Measurements from ENCODE around the gene BGLAP. TPM values are rescaled to one million over a fixed set of nuclear protein-coding genes. Genes with fewer than 3 reads are reported as not detected.

BGLAP gene
- polyA plus RNA-seq, 1 of the 3 experiments (the other 2 are of a cell fraction) = 1.1 TPM

GRCh38 chr1:156289857-156290256, 47.9 kb downstream of the BGLAP start:
- Histone ChIP-seq H3F3A (replicated peaks; ENCODE audit: insufficient read depth) (peaks cover 11% of the 10 kb centered on the region), H3K36me3 (replicated peaks in 1 of 2; ENCODE audit: control insufficient read depth in 1 of 2, insufficient read depth in 2 of 2, low read length in 1 of 2) (peaks cover 14 to 22% of the 10 kb centered on the region in 2 experiments), H3K27me3 (ENCODE audit: insufficient read depth) (no peaks in the 10 kb centered on the region), H3K4me2 (no peak overlapping the region), H3K4me1 (ENCODE audit: control insufficient read depth in 1 of 2, insufficient read depth in 2 of 2, low read depth in 1 of 2, low read length in 1 of 2) (peaks cover 4 to 7% of the 10 kb centered on the region in 2 experiments; a peak in 1 of 4 replicates), H3K27ac (ENCODE audit: low read depth in 2 of 2, low read length in 1 of 2) (no peak overlapping the region), H3K9ac (no peak overlapping the region), H2AFZ (ENCODE audit: low read depth) (no peak overlapping the region), H3K9me3 (no peaks in the 10 kb centered on the region), H4K20me1 (ENCODE audit: insufficient read depth) (no peaks in the 10 kb centered on the region), H3K79me2 (ENCODE audit: insufficient read depth) (peaks cover 6% of the 10 kb centered on the region; the same call in 1 of the 2 replicates), H3K9me2 (no peaks in the 10 kb centered on the region), H3K4me3 (ENCODE audit: low read depth in 2 of 2, low read length in 1 of 2) (no peak overlapping the region)
- DNase-seq = no peak
- CTCF ChIA-PET = interaction anchor here (1.2 kb wide), 1 partner anchor 96 kb away, joined by 3 read pairs; no protein-coding TSS in a partner anchor
- TF ChIP-seq NFIC (IDR thresholded peaks at IDR 0.05; ENCODE audit: borderline replicate concordance) = no peak
- TF ChIP-seq CHD2 (IDR thresholded peaks at IDR 0.05; ENCODE audit: low read length, partially characterized antibody) = no peak
- TF ChIP-seq ELF1 (IDR thresholded peaks at IDR 0.05) = no peak
- TF ChIP-seq GATA2 (CRISPR knock-in tag; IDR thresholded peaks at IDR 0.05) = no peak
- TF ChIP-seq FOXM1 (IDR thresholded peaks at IDR 0.05; ENCODE audit: low read depth) = no peak
- TF ChIP-seq FOXJ3 (CRISPR knock-in tag; IDR thresholded peaks at IDR 0.05) = no peak
- TF ChIP-seq NRF1 (IDR thresholded peaks at IDR 0.05; ENCODE audit: low read depth, low read length) = no peak
- no peak for TF ChIP-seq SIN3A (IDR thresholded peaks at IDR 0.05; ENCODE audit: borderline replicate concordance, low read depth, low read length)
- TF ChIP-seq, protein P1, sequence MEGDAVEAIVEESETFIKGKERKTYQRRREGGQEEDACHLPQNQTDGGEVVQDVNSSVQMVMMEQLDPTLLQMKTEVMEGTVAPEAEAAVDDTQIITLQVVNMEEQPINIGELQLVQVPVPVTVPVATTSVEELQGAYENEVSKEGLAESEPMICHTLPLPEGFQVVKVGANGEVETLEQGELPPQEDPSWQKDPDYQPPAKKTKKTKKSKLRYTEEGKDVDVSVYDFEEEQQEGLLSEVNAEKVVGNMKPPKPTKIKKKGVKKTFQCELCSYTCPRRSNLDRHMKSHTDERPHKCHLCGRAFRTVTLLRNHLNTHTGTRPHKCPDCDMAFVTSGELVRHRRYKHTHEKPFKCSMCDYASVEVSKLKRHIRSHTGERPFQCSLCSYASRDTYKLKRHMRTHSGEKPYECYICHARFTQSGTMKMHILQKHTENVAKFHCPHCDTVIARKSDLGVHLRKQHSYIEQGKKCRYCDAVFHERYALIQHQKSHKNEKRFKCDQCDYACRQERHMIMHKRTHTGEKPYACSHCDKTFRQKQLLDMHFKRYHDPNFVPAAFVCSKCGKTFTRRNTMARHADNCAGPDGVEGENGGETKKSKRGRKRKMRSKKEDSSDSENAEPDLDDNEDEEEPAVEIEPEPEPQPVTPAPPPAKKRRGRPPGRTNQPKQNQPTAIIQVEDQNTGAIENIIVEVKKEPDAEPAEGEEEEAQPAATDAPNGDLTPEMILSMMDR (IDR thresholded peaks at IDR 0.05) = no peak
- TF ChIP-seq EZH2phosphoT487 (IDR thresholded peaks at IDR 0.05; ENCODE audit: borderline replicate concordance, low read depth) = no peak
- no peak for TF ChIP-seq FOSL2 (IDR thresholded peaks at IDR 0.05; ENCODE audit: borderline replicate concordance, low read depth)
- TF ChIP-seq TCF12 (IDR thresholded peaks at IDR 0.05) = no peak
- TF ChIP-seq SMC3 (IDR thresholded peaks at IDR 0.05; ENCODE audit: low read depth, low read length) = no peak
- no peak for TF ChIP-seq IRF3 (IDR thresholded peaks at IDR 0.05; ENCODE audit: low read depth, low read length)
- no peak for TF ChIP-seq GABPA (IDR thresholded peaks at IDR 0.05; ENCODE audit: low read depth)
- no peak for TF ChIP-seq YY1 (IDR thresholded peaks at IDR 0.05; ENCODE audit: low read depth)
- no peak for TF ChIP-seq RFX5 (IDR thresholded peaks at IDR 0.05; ENCODE audit: low read length)
- POLR2A ChIA-PET = interaction anchor here (0.7 to 1.5 kb wide), 2 partner anchors 39 to 53 kb away, joined by 3 read pairs; no protein-coding TSS in a partner anchor
